Glutamatergic neuron (in vitro differentiated cells): ENCODE results near the gene ATP2B3. TPM values are rescaled to one million over a fixed set of nuclear protein-coding genes. Genes with fewer than 3 reads are reported as not detected.

Experiments used
- DNase-seq: peaks from one replicate; pipeline ENCODE4 v3.0.0; 2022
- H3K27ac Mint-ChIP-seq: one replicate; pipeline ENCODE4 v1.8.0; 2020; ENCODE audit warnings: mild to moderate bottlenecking, mixed read lengths, inconsistent platforms; ENCODE audit not compliant: unreplicated experiment
- H3K27me3 Mint-ChIP-seq: one replicate; pipeline ENCODE4 v1.8.0; 2020; ENCODE audit warnings: mild to moderate bottlenecking, moderate library complexity, mixed read lengths, inconsistent platforms; ENCODE audit not compliant: unreplicated experiment
- H3K36me3 Mint-ChIP-seq: one replicate; pipeline ENCODE4 v1.8.0; 2020; ENCODE audit warnings: mild to moderate bottlenecking, mixed read lengths, inconsistent platforms; ENCODE audit not compliant: unreplicated experiment
- H3K4me1 Mint-ChIP-seq: one replicate; pipeline ENCODE4 v1.8.0; 2020; ENCODE audit warnings: mild to moderate bottlenecking, low read depth, mixed read lengths, inconsistent platforms; ENCODE audit not compliant: unreplicated experiment
- H3K4me3 Mint-ChIP-seq: one replicate; pipeline ENCODE4 v1.8.0; 2020; ENCODE audit warnings: mild to moderate bottlenecking, mixed read lengths, inconsistent platforms; ENCODE audit not compliant: unreplicated experiment
- H3K9me3 Mint-ChIP-seq: one replicate; pipeline ENCODE4 v1.8.0; 2020; ENCODE audit warnings: mild to moderate bottlenecking, moderate library complexity, mixed read lengths, inconsistent platforms; ENCODE audit not compliant: unreplicated experiment
- total RNA-seq: library from RNA; stranded (reverse); fragmentation: NEBNext Ultra II Directional; extraction: Animal tissue kit (Norgen Biotek cat#: 25700); gene quantifications from one replicate; pipeline ENCODE4 v1.2.1, GENCODE V29; 2021; ENCODE audit not compliant: unreplicated experiment
- TF ChIP-seq, protein P1 (sequence below): fragments of 200-600 bp; sonication (generic); IDR thresholded peaks from one replicate; pipeline ENCODE4 v1.5.0; 2021; ENCODE audit not compliant: partially characterized antibody, unreplicated experiment

ATP2B3 gene
- total RNA-seq, 1 donor from 2014 or later, result 68.0 TPM

GRCh38 chrX:153475751-153476281, 41.6 kb upstream of the ATP2B3 start:
- H3K36me3 Mint-ChIP-seq, result no peaks in the 10 kb centered on the region
- H3K27me3 Mint-ChIP-seq, result peaks cover 2% of the 10 kb centered on the region
- H3K27ac Mint-ChIP-seq, result no peak overlapping the region
- DNase-seq, result no peak
- TF ChIP-seq, protein P1, sequence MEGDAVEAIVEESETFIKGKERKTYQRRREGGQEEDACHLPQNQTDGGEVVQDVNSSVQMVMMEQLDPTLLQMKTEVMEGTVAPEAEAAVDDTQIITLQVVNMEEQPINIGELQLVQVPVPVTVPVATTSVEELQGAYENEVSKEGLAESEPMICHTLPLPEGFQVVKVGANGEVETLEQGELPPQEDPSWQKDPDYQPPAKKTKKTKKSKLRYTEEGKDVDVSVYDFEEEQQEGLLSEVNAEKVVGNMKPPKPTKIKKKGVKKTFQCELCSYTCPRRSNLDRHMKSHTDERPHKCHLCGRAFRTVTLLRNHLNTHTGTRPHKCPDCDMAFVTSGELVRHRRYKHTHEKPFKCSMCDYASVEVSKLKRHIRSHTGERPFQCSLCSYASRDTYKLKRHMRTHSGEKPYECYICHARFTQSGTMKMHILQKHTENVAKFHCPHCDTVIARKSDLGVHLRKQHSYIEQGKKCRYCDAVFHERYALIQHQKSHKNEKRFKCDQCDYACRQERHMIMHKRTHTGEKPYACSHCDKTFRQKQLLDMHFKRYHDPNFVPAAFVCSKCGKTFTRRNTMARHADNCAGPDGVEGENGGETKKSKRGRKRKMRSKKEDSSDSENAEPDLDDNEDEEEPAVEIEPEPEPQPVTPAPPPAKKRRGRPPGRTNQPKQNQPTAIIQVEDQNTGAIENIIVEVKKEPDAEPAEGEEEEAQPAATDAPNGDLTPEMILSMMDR, result no peak
- peaks cover 4% of the 10 kb centered on the region for H3K9me3 Mint-ChIP-seq
- peak overlapping the region; percentile 11 for H3K4me3 Mint-ChIP-seq
- peaks cover 2% of the 10 kb centered on the region for H3K4me1 Mint-ChIP-seq

- no peak for DNase-seq
- Mint-ChIP-seq H3K36me3 (no peaks in the 10 kb centered on the region), H3K4me3 (no peak overlapping the region), H3K4me1 (peaks cover 2% of the 10 kb centered on the region), H3K27me3 (peaks cover 2% of the 10 kb centered on the region), H3K9me3 (peaks cover 4% of the 10 kb centered on the region), H3K27ac (no peak overlapping the region)
- TF ChIP-seq, protein P1, result no peak
Observed at GRCh38 chrX:153476666-153477363, 40.6 kb upstream of the ATP2B3 start.

- Mint-ChIP-seq H3K27ac (no peak overlapping the region), H3K4me1 (peaks cover 2% of the 10 kb centered on the region), H3K9me3 (peaks cover 4% of the 10 kb centered on the region), H3K27me3 (peaks cover 2% of the 10 kb centered on the region), H3K36me3 (no peaks in the 10 kb centered on the region), H3K4me3 (no peak overlapping the region)
- no peak for DNase-seq
- TF ChIP-seq, protein P1, result no peak
Observed at GRCh38 chrX:153477364-153477857, 40.0 kb upstream of the ATP2B3 start.

DNA sequence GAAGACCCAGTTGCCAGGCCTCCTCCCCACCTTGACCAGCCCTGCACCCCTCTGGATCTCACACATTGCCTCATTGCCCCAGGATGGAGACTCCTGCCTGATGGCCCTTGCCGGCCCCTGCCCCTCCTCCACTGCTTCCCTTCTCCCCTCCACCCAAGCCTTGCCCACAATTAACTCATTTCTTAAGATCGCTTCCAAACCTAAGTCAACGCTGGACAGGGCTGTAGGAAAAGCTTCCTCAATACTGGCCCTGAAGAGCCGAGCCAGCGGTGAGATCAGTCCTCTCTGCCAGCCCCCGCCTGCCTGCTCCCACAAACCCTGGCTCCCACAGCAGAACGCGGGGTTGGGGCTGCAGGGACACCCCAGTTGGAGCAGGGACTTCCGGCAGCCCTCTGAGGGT, 39.5 kb upstream of the ATP2B3 start:
- H3K4me3 Mint-ChIP-seq, result no peak overlapping the region
- H3K27me3 Mint-ChIP-seq, result peaks cover 2% of the 10 kb centered on the region
- H3K4me1 Mint-ChIP-seq, result peaks cover 2% of the 10 kb centered on the region
- TF ChIP-seq, protein P1, result no peak
- no peaks in the 10 kb centered on the region for H3K36me3 Mint-ChIP-seq
- peaks cover 4% of the 10 kb centered on the region for H3K9me3 Mint-ChIP-seq
- no peak for DNase-seq
- no peak overlapping the region for H3K27ac Mint-ChIP-seq

DNA sequence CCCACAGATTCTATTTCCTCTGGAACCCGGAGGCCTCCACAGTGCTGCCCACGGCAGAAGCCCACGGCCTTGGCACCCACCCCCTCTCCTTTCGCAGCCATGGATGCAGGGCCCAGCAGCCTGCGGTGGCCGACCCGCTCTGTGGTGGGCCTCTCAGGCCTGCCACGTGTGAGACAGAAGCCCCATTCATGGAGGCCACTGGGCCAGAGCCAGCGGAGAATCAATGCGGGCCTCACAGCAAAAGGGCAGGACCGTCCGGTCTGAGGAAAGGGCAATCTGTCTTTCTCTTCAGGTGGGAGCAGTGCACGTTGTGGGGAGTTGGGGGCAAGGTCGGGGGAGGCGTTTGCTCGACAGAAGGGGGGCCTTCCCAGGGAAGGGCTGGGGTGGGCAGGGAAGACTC, 38.7 kb upstream of the ATP2B3 start:
- Mint-ChIP-seq H3K9me3 (peaks cover 3% of the 10 kb centered on the region), H3K4me1 (peaks cover 2% of the 10 kb centered on the region), H3K27ac (no peak overlapping the region), H3K4me3 (no peak overlapping the region), H3K27me3 (peaks cover 2% of the 10 kb centered on the region), H3K36me3 (no peaks in the 10 kb centered on the region)
- DNase-seq, result no peak
- TF ChIP-seq, protein P1, result no peak
